RWPE1 (cell line): ENCODE results near the gene KERA.
"Not testable (repeated sequence)": the region's sequence is repeated elsewhere in the genome, so short reads cannot be mapped to it uniquely, and the experiment has no call there.

ENCODE experiments used
- CTCF ChIA-PET: fragments of 350-600 bp; sonication (Branson Sonifier 250); formaldehyde crosslinking; extraction: SDS; loops from one replicate; lab custom pipeline; 2021; lab: Yijun Ruan, JAX
- POLR2A ChIA-PET: fragments of 400-600 bp; formaldehyde crosslinking; extraction: SDS; loops from one replicate; lab custom pipeline; 2020; ENCODE audit warnings: antibody characterized with exemption; ENCODE audit not compliant: low non-redundant PET; lab: Yijun Ruan, JAX
- DNase-seq: peaks from one replicate; pipeline ENCODE4 v3.0.0; 2012; ENCODE audit warnings: low spot score
- H3K27ac ChIP-seq: fragments of 450-650 bp; 2 replicates; pipeline ENCODE4 v1.5.1; 2017
- CTCF ChIP-seq: fragments of 450-650 bp; conservative IDR thresholded peaks from 2 replicates; pipeline ENCODE4 v1.5.1; 2017; ENCODE audit warnings: low read depth, mild to moderate bottlenecking

The KERA gene

DNA sequence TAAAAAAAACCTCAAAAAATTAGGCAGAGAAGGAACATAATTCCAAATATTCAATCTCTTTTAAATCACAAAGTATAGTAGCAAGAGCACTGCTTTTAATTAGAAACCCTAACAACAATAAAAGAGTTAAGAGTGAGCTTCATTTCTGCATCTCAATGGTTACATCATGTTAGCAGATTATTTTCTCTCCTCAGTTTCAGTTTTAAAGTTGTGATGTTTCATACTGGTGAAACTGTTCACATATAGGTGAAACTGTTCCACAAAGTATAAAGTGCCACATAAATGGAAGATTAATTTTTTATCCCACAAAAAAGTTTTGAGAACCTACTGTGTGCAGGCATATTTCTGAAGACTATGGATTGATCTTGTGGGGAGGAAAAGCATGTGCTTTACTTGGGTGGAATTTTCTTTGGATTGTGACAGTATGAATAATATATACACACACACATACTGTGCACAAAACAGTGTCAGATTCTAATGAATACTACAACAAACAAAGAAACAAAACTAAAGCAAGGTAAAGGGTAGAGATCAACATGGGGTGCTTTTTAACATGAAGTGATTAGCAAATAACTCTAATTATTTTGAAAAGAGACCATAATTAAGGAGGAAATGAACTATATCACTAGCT, 36.3 kb upstream of the KERA start:
- ChIA-PET CTCF (interaction anchor here (0.6 kb wide), 1 partner anchor 73 kb away, joined by 5 read pairs; no protein-coding TSS in a partner anchor), POLR2A (no interaction called here)
- DNase-seq: no peak
- H3K27ac ChIP-seq: no peak overlapping the region
- no peak for TF ChIP-seq CTCF

- CTCF ChIA-PET: no interaction called here
Observed at GRCh38 chr12:91093341-91093740, 35.5 kb upstream of the KERA start.

DNA sequence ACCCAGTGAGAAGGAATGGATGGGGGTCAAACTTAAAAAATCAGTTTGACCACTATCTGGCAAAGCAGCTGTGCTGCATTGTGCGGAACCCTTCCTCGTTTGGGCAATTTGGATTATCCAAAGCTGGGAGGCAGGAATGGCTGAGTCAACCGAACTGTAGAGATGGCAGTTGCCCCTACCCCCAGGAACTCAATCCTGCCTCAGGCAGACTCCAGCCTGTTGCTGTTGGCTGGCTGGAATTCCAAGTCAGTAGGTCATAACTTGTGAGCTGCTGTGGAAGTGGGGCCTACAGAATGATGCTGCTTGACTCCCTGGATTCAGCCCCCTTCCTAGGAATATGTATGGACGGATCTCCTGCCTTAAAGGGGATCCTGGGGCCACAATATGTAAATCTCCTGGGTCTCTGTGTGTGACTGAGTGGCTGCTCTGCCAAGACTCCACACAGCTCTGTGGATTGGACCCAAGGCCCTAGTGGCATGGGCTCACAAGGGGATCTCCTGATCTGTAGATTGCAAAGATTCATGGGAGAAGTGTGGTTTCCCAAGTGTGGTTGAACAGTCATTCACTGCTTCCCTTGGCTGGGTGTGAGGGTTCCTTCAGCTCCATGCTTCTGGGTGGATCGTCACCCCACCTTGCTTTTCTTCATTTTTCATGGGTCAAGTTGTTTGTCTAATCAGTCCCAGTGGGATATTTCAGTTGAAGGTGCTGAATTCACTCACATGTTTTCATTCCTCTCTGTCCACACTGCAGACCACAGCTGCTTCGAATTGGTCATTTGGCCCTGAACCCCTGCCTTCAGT, 34.3 kb upstream of the KERA start:
- no peak overlapping the region for H3K27ac ChIP-seq
- no peak for TF ChIP-seq CTCF
- ChIA-PET POLR2A (no interaction called here), CTCF (no interaction called here)
- no peak for DNase-seq

More at GRCh38 chr12:91093341-91093740, 35.5 kb upstream of the KERA start:
- no peak for DNase-seq
- POLR2A ChIA-PET: no interaction called here
- no peak for TF ChIP-seq CTCF
- no peak overlapping the region for H3K27ac ChIP-seq

GRCh38 chr12:91089953-91090352, 32.1 kb upstream of the KERA start:
- DNase-seq, H3K27ac ChIP-seq, POLR2A ChIA-PET, CTCF ChIA-PET: not testable (repeated sequence)

DNA sequence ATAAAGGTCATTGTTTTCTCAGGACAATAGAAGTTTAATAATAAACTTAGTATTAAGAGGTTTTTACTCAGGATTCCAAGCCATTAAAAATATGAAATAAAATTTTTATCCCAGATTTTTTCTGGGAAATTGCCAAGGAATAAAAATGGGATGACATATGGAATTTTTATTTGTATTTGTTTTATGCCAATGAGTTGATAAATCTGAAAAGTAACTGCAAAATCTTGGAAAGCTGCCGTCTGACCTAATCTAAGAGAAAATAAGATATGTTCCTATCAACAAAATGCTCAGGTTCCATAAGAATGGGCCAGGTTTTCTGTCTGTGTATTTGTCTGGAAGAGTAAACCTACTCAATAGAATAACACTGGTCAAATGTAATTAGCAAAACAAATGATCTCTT, 22.2 kb upstream of the KERA start:
- no peak for TF ChIP-seq CTCF
- ChIA-PET POLR2A (no interaction called here), CTCF (no interaction called here)
- DNase-seq: no peak
- H3K27ac ChIP-seq: no peak overlapping the region

DNA sequence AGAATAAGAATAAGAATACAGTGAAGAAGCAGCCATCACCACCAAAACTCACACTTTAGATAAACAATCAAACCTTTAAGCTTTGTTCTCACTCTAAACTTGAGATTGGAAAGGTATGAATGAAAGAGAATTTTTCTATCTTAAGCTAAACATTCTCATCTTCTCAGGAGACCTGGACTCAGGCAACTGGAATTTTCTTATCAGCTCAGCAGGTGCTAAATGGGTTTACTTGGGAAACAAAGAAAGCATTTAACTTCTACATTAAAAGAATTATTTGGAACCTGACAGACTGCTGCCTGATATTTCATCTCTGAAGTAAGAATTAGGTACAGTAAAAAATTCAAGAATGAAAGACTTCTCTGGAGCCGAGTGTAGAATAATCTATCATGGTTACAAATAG, 20.7 kb upstream of the KERA start:
- no peak for TF ChIP-seq CTCF
- H3K27ac ChIP-seq: no peak overlapping the region
- ChIA-PET POLR2A (no interaction called here), CTCF (no interaction called here)
- DNase-seq: no peak
